Pancreas (tissue), 10 donors: Measurements from ENCODE around the gene IZUMO1. TPM values are rescaled to one million over a fixed set of nuclear protein-coding genes. Genes with fewer than 3 reads are reported as not detected.

ENCODE experiments used
- ATAC-seq, 4 donors: fragments of 200-7000 bp; cut with Tn5 transposase; one replicate each; pipeline versions ENCODE4 v1.8.0 to v1.9.1; 2020; ENCODE audit warnings: mild to moderate bottlenecking in 4 of 4, moderate library complexity in 4 of 4
- DNase-seq, 6 donors: peaks; one replicate each; pipeline ENCODE4 v3.0.0-alpha.2; 2020
- FAIRE-seq: peaks from 2 replicates; lab custom pipeline; 2012; peaks lifted over from hg19 to GRCh38; lab: Jason Lieb, UNC
- H3K27ac ChIP-seq, 4 donors: fragments of 200-600 bp; sonication (generic); 1 replicate in 3 of 4; 2 replicates in 1 of 4; pipeline versions ENCODE4 v1.5.0 to v1.8.0; 2020
- H3K27me3 ChIP-seq, 4 donors: fragments of 200-600 bp; one replicate each; pipeline ENCODE4 v1.8.0; 2021
- H3K36me3 ChIP-seq, 3 donors: fragments of 200-600 bp; sonication (generic) in 1 of 3; one replicate each; pipeline versions ENCODE4 v1.5.0 to v1.8.0; 2020 to 2021
- H3K4me1 ChIP-seq, 3 donors: fragments of 200-600 bp; one replicate each; pipeline ENCODE4 v1.8.0; 2021
- H3K4me3 ChIP-seq, 4 donors: fragments of 200-600 bp; sonication (generic) in 2 of 4; one replicate each; pipeline versions ENCODE4 v1.5.0 to v1.8.0; 2020 to 2021
- H3K9me3 ChIP-seq, 4 donors: fragments of 200-600 bp; one replicate each; pipeline ENCODE4 v1.8.0; 2021
- CTCF ChIP-seq, 4 donors: fragments of 200-600 bp; sonication (generic) in 3 of 4; IDR thresholded peaks; one replicate each; pipeline versions ENCODE4 v1.5.0 to v1.8.0; 2021; ENCODE audit warnings: antibody characterized with exemption in 4 of 4
- WGBS, 2 donors: extraction: QIAGEN DNeasy Blood & Tissue Kit; methylation state at CpG; one replicate each; pipeline ENCODE4 v1.1.7; 2013; 5-methylcytosine and 5-hydroxymethylcytosine counted together
- intact Hi-C, 3 donors: fragments of 100-400 bp; cut with DNase I; formaldehyde crosslinking; loops; one replicate each; pipeline versions ENCODE4 v1.11.1 to v1.14.2; 2022
- polyA plus RNA-seq, 2 donors: library from polyadenylated mRNA; stranded (reverse); fragments of 200-250 nt; gene quantifications; one replicate each; pipeline ENCODE4 v1.2.3, GENCODE V29; 2013
- total RNA-seq, 6 donors: library from RNA; stranded (reverse); fragmentation: NEBNext Ultra II Directional in 4 of 6; extraction: Animal tissue kit (Norgen Biotek cat#: 25700) in 4 of 6; gene quantifications; one replicate each; pipeline versions ENCODE4 v1.2.1 to v1.2.4, GENCODE V29; 2021 to 2023
- donor health status: healthy with polysubstance abuse.
- donor health status: DM: no; HTN: no; CAD: no; lungs with moderate emphysema.
- donor health status: DM: no; HTN: no; CAD: no.
- donor health status: control.
- donor health status: control.
- donor health status: Bipolar disorder and iron deficiency.
- donor health status: DM: yes; HTN: yes; CAD: no.
- donor health status: DM: no; HTN: no; CAD: no.
- donor health status: DM: no; HTN: no; CAD: no.
- donor health status: DM: yes; HTN: yes; CAD: no.

IZUMO1 gene
- total and polyA plus RNA-seq, 8 donors: 0.73 to 4.6 (median 2.1) TPM

DNA sequence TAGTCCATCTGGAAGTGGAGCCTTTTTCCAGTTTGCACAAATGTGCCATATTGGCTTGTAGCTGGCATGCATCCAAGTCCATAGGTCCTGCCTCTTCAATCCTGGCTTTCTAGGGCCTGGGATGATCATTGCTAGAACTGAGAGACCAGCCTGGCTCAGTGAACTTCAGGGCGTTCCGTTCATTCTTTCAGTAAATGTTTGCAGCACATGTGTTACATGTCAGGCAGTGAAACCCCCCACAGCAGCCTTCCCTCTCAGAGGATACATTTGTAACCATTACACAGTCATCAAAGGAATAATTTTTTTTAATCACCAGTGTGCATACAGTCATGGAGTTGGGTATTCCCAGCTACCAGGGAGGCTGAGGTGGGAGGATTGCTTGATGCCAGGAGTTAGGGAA, 41.3 kb downstream of the IZUMO1 start:
- DNase-seq (no peak), ATAC-seq (no peak), FAIRE-seq (no peak)
- 64 to 75% methylated on average over 2 of the region's 2 CpGs for WGBS, 2 donors
- Histone ChIP-seq H3K27me3 (no peaks in the 10 kb centered on the region), H3K4me3 (no peak overlapping the region), H3K27ac (no peak overlapping the region), H3K4me1 (no peaks in the 10 kb centered on the region), H3K9me3 (no peaks in the 10 kb centered on the region), H3K36me3 (no peaks in the 10 kb centered on the region)
- no peak for TF ChIP-seq CTCF (IDR thresholded peaks at IDR 0.05)
- intact Hi-C loops: no loop called here

GRCh38 chr19:48703316-48703715, 43.4 kb downstream of the IZUMO1 start:
- no peak overlapping the region for H3K4me3 ChIP-seq
- DNase-seq (no peak), FAIRE-seq (no peak), ATAC-seq (peak in 1 of 4 donors; percentile 17)
- no peaks in the 10 kb centered on the region for H3K9me3 ChIP-seq
- TF ChIP-seq CTCF (IDR thresholded peaks at IDR 0.05): no peak
- H3K36me3 ChIP-seq: no peaks in the 10 kb centered on the region
- intact Hi-C loops: no loop called here
- WGBS, 2 donors: 93 to 95% methylated on average over 23 of the region's 23 CpGs
- no peaks in the 10 kb centered on the region for H3K4me1 ChIP-seq
- no peak overlapping the region for H3K27ac ChIP-seq
- no peaks in the 10 kb centered on the region for H3K27me3 ChIP-seq

- intact Hi-C loops: no loop called here
- Histone ChIP-seq H3K36me3 (no peaks in the 10 kb centered on the region), H3K4me3 (no peak overlapping the region), H3K27me3 (no peaks in the 10 kb centered on the region), H3K9me3 (no peaks in the 10 kb centered on the region), H3K27ac (no peak overlapping the region), H3K4me1 (no peaks in the 10 kb centered on the region)
- ATAC-seq (no peak), FAIRE-seq (no peak), DNase-seq (no peak)
- WGBS, 2 donors: 91 to 92% methylated on average over 13 of the region's 13 CpGs
- TF ChIP-seq CTCF (IDR thresholded peaks at IDR 0.05): no peak
Measured at GRCh38 chr19:48702701-48703100, 44.0 kb downstream of the IZUMO1 start.

DNA sequence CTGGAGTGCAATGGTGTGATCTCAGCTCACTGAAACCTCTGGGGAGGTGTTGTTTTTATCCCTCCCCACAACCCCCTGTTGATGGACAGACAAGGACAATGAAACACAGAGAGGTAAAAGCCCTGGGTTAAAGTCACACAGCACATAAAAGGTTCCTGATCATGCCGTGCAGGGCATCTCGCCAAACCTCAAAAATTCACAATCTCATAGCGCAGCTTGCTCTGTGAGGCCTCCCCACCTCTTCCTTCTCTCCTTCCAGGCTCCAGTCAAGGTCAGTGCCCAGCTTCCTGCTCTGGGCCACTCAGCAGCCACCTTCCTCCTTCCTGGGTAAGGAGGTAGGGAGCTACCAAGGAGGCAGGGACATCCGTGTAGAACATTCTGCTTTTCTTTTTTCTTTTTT, 48.7 kb downstream of the IZUMO1 start:
- ATAC-seq: peak in 3 of 4 donors; percentile 13 to 30 (median 26)
- Histone ChIP-seq H3K9me3 (no peaks in the 10 kb centered on the region), H3K4me1 (peaks cover 0 to 5% (median 0%) of the 10 kb centered on the region in 3 donors), H3K27ac (no peak overlapping the region), H3K4me3 (no peak overlapping the region), H3K36me3 (no peaks in the 10 kb centered on the region), H3K27me3 (no peaks in the 10 kb centered on the region)
- WGBS, 2 donors: 38 to 45% methylated on average over 4 of the region's 4 CpGs
- intact Hi-C loops: no loop called here
- DNase-seq: peak in 2 of 6 donors; percentile 18 to 57
- TF ChIP-seq CTCF (IDR thresholded peaks at IDR 0.05): no peak
- no peak for FAIRE-seq

DNA sequence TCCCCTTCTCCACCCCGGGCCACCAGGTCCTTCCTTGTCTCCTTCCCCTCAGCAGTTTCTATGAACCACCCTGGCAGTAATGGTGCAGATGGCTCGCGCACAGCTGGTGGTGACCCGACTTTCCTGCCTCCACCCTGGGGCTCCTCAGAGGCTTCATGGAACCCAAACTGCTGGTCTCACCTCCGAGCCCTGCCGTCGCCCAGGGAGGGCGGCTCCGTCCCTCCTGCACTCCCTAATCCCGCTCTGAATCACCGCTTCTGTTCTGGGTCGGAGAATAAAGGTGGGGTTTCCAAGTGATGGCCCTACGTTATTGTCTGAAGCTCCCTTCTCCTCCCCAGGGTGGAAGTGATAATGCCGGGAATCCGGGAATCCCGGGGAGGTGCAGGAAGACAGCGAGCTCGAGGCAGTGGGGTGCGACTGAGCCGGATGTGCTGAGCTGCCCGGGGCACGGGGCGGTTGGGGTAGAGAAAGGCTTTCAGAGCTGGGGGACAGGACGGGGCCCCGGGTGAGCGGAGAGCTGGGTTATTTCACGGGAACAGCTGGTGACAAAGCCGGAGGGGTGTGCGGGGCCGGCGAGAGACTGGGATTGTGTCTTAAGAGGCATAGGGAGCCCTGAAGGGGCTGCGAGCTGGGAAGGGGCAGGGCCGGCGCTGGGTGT, 50.2 kb downstream of the IZUMO1 start:
- intact Hi-C loops: no loop called here
- H3K4me3 ChIP-seq: peak overlapping the region; percentile 23 to 63 (median 42)

More for the DNA sequence above, 50.2 kb downstream of the IZUMO1 start:
- H3K4me1 ChIP-seq: peaks cover 0 to 5% (median 0%) of the 10 kb centered on the region in 3 donors
- 6% methylated on average over 32 to 34 of the region's 34 CpGs for WGBS, 2 donors
- DNase-seq (peak in 2 of 6 donors; percentile 74), ATAC-seq (peak; percentile 72 to 75 (median 73)), FAIRE-seq (no peak)
- no peak for TF ChIP-seq CTCF (IDR thresholded peaks at IDR 0.05)
- H3K36me3 ChIP-seq: no peaks in the 10 kb centered on the region
- no peaks in the 10 kb centered on the region for H3K27me3 ChIP-seq
- H3K9me3 ChIP-seq: no peaks in the 10 kb centered on the region
- H3K27ac ChIP-seq: peak overlapping the region; percentile 33 to 86 (median 54)
